HEK293 (cell line): ENCODE measurements around the gene GPS1.

Source experiments
- CTCF ChIA-PET: fragments of 350-600 bp; formaldehyde crosslinking; extraction: SDS; loops from one replicate; lab custom pipeline; 2021; ENCODE audit warnings: antibody characterized with exemption; lab: Yijun Ruan, JAX
- POLR2A ChIA-PET: fragments of 300-600 bp; formaldehyde crosslinking; extraction: SDS; loops from one replicate; lab custom pipeline; 2020; ENCODE audit warnings: antibody characterized with exemption, inconsistent platforms; lab: Yijun Ruan, JAX
- H3K27ac ChIP-seq: fragments of 200-500 bp; sonication (Bioruptor generic); 2 replicates; pipeline ENCODE4 v1.5.1; 2014; ENCODE audit warnings: low read depth, low read length, control low read depth, inconsistent platforms; ENCODE audit errors: extremely low read depth
- H3K36me3 ChIP-seq, 2 experiments: fragments of 200-500 bp in 1 of 2; sonication (Bioruptor generic) in 1 of 2; 1 replicate in 1 of 2; 2 replicates in 1 of 2; pipeline ENCODE4 v1.5.1; 2014 to 2017; ENCODE audit warnings: inconsistent platforms in 2 of 2, low read length in 2 of 2; ENCODE audit not compliant: control insufficient read depth in 2 of 2, insufficient read depth in 1 of 2
- H3K4me1 ChIP-seq: fragments of 200-500 bp; sonication (Bioruptor generic); 2 replicates; pipeline ENCODE4 v1.5.1; 2014; ENCODE audit warnings: mild to moderate bottlenecking, low read length, inconsistent platforms; ENCODE audit not compliant: control insufficient read depth, insufficient read depth
- H3K4me3 ChIP-seq: 2 replicates; pipeline ENCODE4 v1.5.1; 2011; ENCODE audit warnings: low read depth, mild to moderate bottlenecking, control low read depth, low read length, moderate library complexity
- H3K9me3 ChIP-seq: fragments of 200-500 bp; sonication (Bioruptor generic); 2 replicates; pipeline ENCODE4 v1.5.1; 2014; ENCODE audit warnings: low read depth, low read length, inconsistent platforms; ENCODE audit not compliant: control insufficient read depth, insufficient read depth
- EGR2 ChIP-seq: fragments of 450-650 bp; formaldehyde crosslinking; IDR thresholded peaks from 2 replicates; pipeline ENCODE4 v1.5.1; 2016; ENCODE audit warnings: low read depth, missing biosample characterization, missing genetic modification characterization
- GLIS1 ChIP-seq: fragments of 450-650 bp; formaldehyde crosslinking; IDR thresholded peaks from 2 replicates; pipeline ENCODE4 v1.5.1; 2016; ENCODE audit warnings: missing biosample characterization, missing genetic modification characterization
- GLIS2 ChIP-seq: fragments of 450-650 bp; formaldehyde crosslinking; IDR thresholded peaks from 2 replicates; pipeline ENCODE4 v1.5.1; 2016; ENCODE audit warnings: missing biosample characterization, missing genetic modification characterization
- HIC1 ChIP-seq: fragments of 450-650 bp; formaldehyde crosslinking; IDR thresholded peaks from 2 replicates; pipeline ENCODE4 v1.5.1; 2016; ENCODE audit warnings: missing biosample characterization, missing genetic modification characterization
- KLF8 ChIP-seq: fragments of 450-650 bp; formaldehyde crosslinking; IDR thresholded peaks from 2 replicates; pipeline ENCODE4 v1.5.1; 2016; ENCODE audit warnings: missing biosample characterization, missing genetic modification characterization
- MZF1 ChIP-seq: fragments of 450-650 bp; formaldehyde crosslinking; IDR thresholded peaks from 2 replicates; pipeline ENCODE4 v1.5.1; 2017; ENCODE audit warnings: missing biosample characterization, missing genetic modification characterization, borderline replicate concordance
- ZFHX2 ChIP-seq: fragments of 450-650 bp; formaldehyde crosslinking; conservative IDR thresholded peaks from 2 replicates; pipeline ENCODE4 v1.5.1; 2016; ENCODE audit warnings: missing biosample characterization, missing genetic modification characterization
- ZNF10 ChIP-seq: fragments of 450-650 bp; formaldehyde crosslinking; IDR thresholded peaks from 2 replicates; pipeline ENCODE4 v1.5.1; 2017; ENCODE audit warnings: missing biosample characterization, missing genetic modification characterization
- ZNF133 ChIP-seq: fragments of 450-650 bp; formaldehyde crosslinking; IDR thresholded peaks from 2 replicates; pipeline ENCODE4 v1.5.1; 2016; ENCODE audit warnings: missing biosample characterization, missing genetic modification characterization
- ZNF148 ChIP-seq: fragments of 450-650 bp; formaldehyde crosslinking; IDR thresholded peaks from 2 replicates; pipeline ENCODE4 v1.5.0; 2017; ENCODE audit warnings: missing biosample characterization, missing genetic modification characterization, borderline replicate concordance
- ZNF174 ChIP-seq: fragments of 450-650 bp; formaldehyde crosslinking; IDR thresholded peaks from 2 replicates; pipeline ENCODE4 v1.5.0; 2017; ENCODE audit warnings: missing biosample characterization, mild to moderate bottlenecking, missing genetic modification characterization
- ZNF311 ChIP-seq: fragments of 450-650 bp; formaldehyde crosslinking; IDR thresholded peaks from 2 replicates; pipeline ENCODE4 v1.5.1; 2017; ENCODE audit warnings: missing biosample characterization, missing genetic modification characterization, borderline replicate concordance
- ZNF391 ChIP-seq: fragments of 450-650 bp; formaldehyde crosslinking; IDR thresholded peaks from 2 replicates; pipeline ENCODE4 v1.5.1; 2016; ENCODE audit warnings: low read depth, missing biosample characterization, missing genetic modification characterization, borderline replicate concordance
- ZNF423 ChIP-seq: fragments of 450-650 bp; formaldehyde crosslinking; IDR thresholded peaks from 2 replicates; pipeline ENCODE4 v1.5.1; 2016; ENCODE audit warnings: missing biosample characterization, missing genetic modification characterization
- ZNF76 ChIP-seq: fragments of 450-650 bp; formaldehyde crosslinking; IDR thresholded peaks from 2 replicates; pipeline ENCODE4; 2016; ENCODE audit warnings: low read depth, missing biosample characterization, missing genetic modification characterization, borderline replicate concordance
- ZNF785 ChIP-seq: fragments of 450-650 bp; formaldehyde crosslinking; IDR thresholded peaks from 2 replicates; pipeline ENCODE4 v1.5.1; 2016; ENCODE audit warnings: missing biosample characterization, missing genetic modification characterization

Gene GPS1

GRCh38 chr17:82078433-82078832, 26.7 kb downstream of the GPS1 start (continued):
- no peak for TF ChIP-seq ZNF423 (tag by site-specific recombination)
- no peak for TF ChIP-seq ZNF174 (tag by site-specific recombination)
- TF ChIP-seq GLIS1 (tag by site-specific recombination) = peak; percentile 19; the same call in 1 of the 2 replicates
- peak; percentile 60 for TF ChIP-seq GLIS2 (tag by site-specific recombination)
- TF ChIP-seq MZF1 = no peak
- TF ChIP-seq, all 188 proteins: peak for 4

- Histone ChIP-seq H3K27ac (no peak overlapping the region), H3K4me3 (no peak overlapping the region), H3K9me3 (no peaks in the 10 kb centered on the region), H3K4me1 (no peaks in the 10 kb centered on the region), H3K36me3 (peaks cover 12 to 67% of the 10 kb centered on the region in 2 experiments)
- TF ChIP-seq KLF8 (tag by site-specific recombination) (peak; percentile 46; the same call in 1 of the 2 replicates), ZNF785 (tag by site-specific recombination) (no peak), ZNF311 (no peak), ZNF76 (tag by site-specific recombination) (no peak), ZNF391 (tag by site-specific recombination) (no peak), ZNF10 (tag by site-specific recombination) (0 out of 2 replicates have a peak, but pooled peaks have one; percentile 23), HIC1 (tag by site-specific recombination) (0 out of 2 replicates have a peak, but pooled peaks have one; percentile 20), ZNF174 (tag by site-specific recombination) (no peak), ZNF148 (tag by site-specific recombination) (no peak)
- ChIA-PET POLR2A (interaction anchor here (0.6 to 1.3 kb wide), 7 partner anchors 8 to 89 kb away, joined by 3 to 5 read pairs (median 4); partner anchors contain the start of genes DCXR and FASN), CTCF (no interaction called here)
Measured at GRCh38 chr17:82079001-82079677, 27.4 kb downstream of the GPS1 start.

GRCh38 chr17:82080048-82080788, 28.5 kb downstream of the GPS1 start:
- Histone ChIP-seq H3K9me3 (no peaks in the 10 kb centered on the region), H3K36me3 (peaks cover 16 to 78% of the 10 kb centered on the region in 2 experiments), H3K27ac (no peak overlapping the region), H3K4me3 (no peak overlapping the region)
- POLR2A ChIA-PET = interaction anchor here (0.6 to 1.9 kb wide), 6 partner anchors 7 to 26 kb away, joined by 4 to 9 read pairs (median 4); no protein-coding TSS in a partner anchor
- TF ChIP-seq ZFHX2 (peak; percentile 70), ZNF133 (tag by site-specific recombination) (no peak), EGR2 (peak; percentile 67)
- TF ChIP-seq, all 188 proteins: peak for 2
- H3K4me1 ChIP-seq = no peaks in the 10 kb centered on the region
- CTCF ChIA-PET = interaction anchor here (0.7 to 1.2 kb wide), 2 partner anchors 14 to 229 kb away, joined by 3 to 4 read pairs; no protein-coding TSS in a partner anchor
